A549 (cell line): ENCODE data around the gene C19orf53. TPM values are rescaled to one million over a fixed set of nuclear protein-coding genes. Genes with fewer than 3 reads are reported as not detected.
A peak's percentile ranks its signal among the peaks of the same experiment; 100 is the strongest.

Source experiments
- ATAC-seq, 2 experiments: fragments of 200-7000 bp in 1 of 2; fragments of >200 bp in 1 of 2; cut with Nextera tagmentation in 1 of 2; cut with Tn5 transposase in 1 of 2; 3 replicates each; pipeline versions ENCODE4 v1.8.0 to v1.9.1; 2018 to 2020; ENCODE audit warnings: mild to moderate bottlenecking in 1 of 2, moderate library complexity in 1 of 2
- CTCF ChIA-PET: fragments of 300-600 bp; sonication (Branson Sonifier 250); formaldehyde crosslinking; extraction: SDS; loops from one replicate; lab custom pipeline; 2021; ENCODE audit warnings: antibody characterized with exemption, inconsistent platforms; lab: Yijun Ruan, JAX
- POLR2A ChIA-PET: fragments of 350-600 bp; formaldehyde crosslinking; extraction: SDS; loops from one replicate; lab custom pipeline; 2021; ENCODE audit warnings: antibody characterized with exemption, inconsistent platforms; lab: Yijun Ruan, JAX
- DNase-seq, 2 experiments: peaks; one replicate each; pipeline versions ENCODE4 v3.0.0 to v3.0.0-alpha.2; 2011 to 2016; ENCODE audit warnings: low read depth in 1 of 2, low spot score in 1 of 2
- FAIRE-seq: peaks from 2 replicates; lab custom pipeline; 2011; peaks lifted over from hg19 to GRCh38; lab: Jason Lieb, UNC
- H3K27ac ChIP-seq, 2 experiments: fragments of >200 bp; sonication (Bioruptor Twin); formaldehyde crosslinking; 3 replicates each; pipeline ENCODE4 v1.5.1; 2016 to 2017
- H3K4me1 ChIP-seq: fragments of >200 bp; sonication (Bioruptor Twin); formaldehyde crosslinking; 3 replicates; pipeline ENCODE4 v1.6.1; 2016
- H3K4me2 ChIP-seq: fragments of >200 bp; sonication (Bioruptor Twin); formaldehyde crosslinking; 3 replicates; pipeline ENCODE4 v1.6.1; 2016
- H3K4me3 ChIP-seq: fragments of >200 bp; sonication (Bioruptor Twin); formaldehyde crosslinking; 3 replicates; pipeline ENCODE4 v1.5.1; 2016
- H3K9me3 ChIP-seq: fragments of >200 bp; sonication (Bioruptor Twin); formaldehyde crosslinking; 3 replicates; pipeline ENCODE4 v1.6.1; 2016
- CBX2 ChIP-seq: fragments of 200-600 bp; sonication (generic); IDR thresholded peaks from 2 replicates; pipeline ENCODE4 v1.6.1; 2016; ENCODE audit warnings: low read depth, mild to moderate bottlenecking, borderline replicate concordance
- CBX8 ChIP-seq: fragments of 200-600 bp; sonication (generic); IDR thresholded peaks from 2 replicates; pipeline ENCODE4 v1.6.1; 2016
- CEBPB ChIP-seq, 2 experiments: fragments of >200 bp in 1 of 2; sonication (Bioruptor Twin) in 1 of 2; formaldehyde crosslinking in 1 of 2; IDR thresholded peaks; 2 replicates each; pipeline ENCODE4 v1.6.1; 2012 to 2016
- CHD4 ChIP-seq: fragments of 200-600 bp; sonication (generic); IDR thresholded peaks from 2 replicates; pipeline ENCODE4 v1.6.1; 2016; ENCODE audit warnings: antibody characterized with exemption, mild to moderate bottlenecking, borderline replicate concordance
- KDM1A ChIP-seq: fragments of 200-600 bp; sonication (generic); IDR thresholded peaks from 2 replicates; pipeline ENCODE4 v1.6.1; 2016; ENCODE audit warnings: low read depth, mild to moderate bottlenecking
- MAZ ChIP-seq: fragments of 150-350 bp; IDR thresholded peaks from 2 replicates; pipeline ENCODE4 v1.6.1; 2014; ENCODE audit warnings: antibody characterized with exemption, low read depth, low read length, borderline replicate concordance
- NFE2L2 ChIP-seq: fragments of 150-350 bp; conservative IDR thresholded peaks from 2 replicates; pipeline ENCODE4 v1.6.1; 2014; ENCODE audit warnings: low read length
- POLR2AphosphoS2 ChIP-seq: conservative IDR thresholded peaks from 2 replicates; pipeline ENCODE4 v1.6.1; 2012; ENCODE audit warnings: low read length, improper control_type of control experiment, inconsistent platforms
- ZFP36 ChIP-seq: fragments of 450-650 bp; IDR thresholded peaks from 2 replicates; pipeline ENCODE4 v1.6.1; 2014; ENCODE audit warnings: borderline replicate concordance; ENCODE audit not compliant: partially characterized antibody
- WGBS: methylation state at CpG from one replicate; pipeline ENCODE4 v1.1.6; 2017; ENCODE audit errors: missing lambda C conversion rate; 5-methylcytosine and 5-hydroxymethylcytosine counted together
- polyA plus RNA-seq, 4 experiments: library from polyadenylated mRNA; depleted of rRNA in 3 of 4; stranded (reverse); fragments of >200 nt; fragmentation: RNase III in 1 of 4; extraction: RNeasy Plus Mini Kit Qiagen cat#74134 plus additional on column Dnase treatment in 1 of 4; gene quantifications; 2 replicates in 3 of 4; 3 replicates in 1 of 4; pipeline ENCODE4 v1.2.3, GENCODE V29; 2011 to 2017
- TF ChIP-seq, protein P1 (sequence below): fragments of 450-650 bp; IDR thresholded peaks from 2 replicates; pipeline ENCODE4 v1.6.1; 2014; ENCODE audit warnings: antibody characterized with exemption
- TF ChIP-seq, protein P2 (sequence below): fragments of 250-450 bp; sonication (Bioruptor Pico); IDR thresholded peaks from 2 replicates; pipeline ENCODE4 v1.5.0; 2020; ENCODE audit warnings: low read depth, mild to moderate bottlenecking, moderate library complexity
- TF ChIP-seq, protein P3 (sequence below): fragments of >200 bp; sonication (Bioruptor Twin); formaldehyde crosslinking; IDR thresholded peaks from 3 replicates; pipeline ENCODE4 v1.6.1; 2016
- TF ChIP-seq, protein P4 (sequence below): fragments of 150-350 bp; IDR thresholded peaks from 2 replicates; pipeline ENCODE4 v1.6.1; 2014; ENCODE audit warnings: low read depth, mild to moderate bottlenecking, low read length
- TF ChIP-seq, protein P5 (sequence below): fragments of 200-600 bp; sonication (generic); IDR thresholded peaks from 2 replicates; pipeline ENCODE4 v1.6.1; 2016; ENCODE audit warnings: antibody characterized with exemption, mild to moderate bottlenecking, moderate library complexity
- TF ChIP-seq, protein P6 (sequence below): IDR thresholded peaks from 2 replicates; pipeline ENCODE4 v1.6.1; 2012; ENCODE audit warnings: low read depth, borderline replicate concordance

C19orf53 gene
- polyA plus RNA-seq, 2 of the 4 experiments (the other 2 are of a cell fraction): 105 to 143 TPM

DNA sequence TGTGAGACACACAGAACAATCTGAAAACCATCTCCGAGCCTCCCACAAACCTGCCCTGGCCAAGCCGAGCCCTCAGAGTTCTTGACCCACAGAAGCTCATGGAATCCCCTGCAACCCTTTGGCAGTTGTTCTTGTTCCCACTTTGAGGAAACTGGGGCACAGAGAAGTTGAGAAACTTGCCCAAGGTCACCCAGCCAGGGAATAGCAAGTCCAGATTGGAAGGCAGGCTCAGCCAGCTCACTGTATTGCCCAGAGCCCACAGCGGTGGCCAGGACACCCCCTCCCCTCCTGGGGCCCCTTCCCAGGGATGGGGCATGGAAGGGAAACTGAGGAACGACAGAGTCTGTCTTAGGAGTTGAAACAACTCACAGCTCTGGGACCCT, 22.8 kb downstream of the C19orf53 start:
- peaks cover 27% of the 10 kb centered on the region for H3K4me1 ChIP-seq
- POLR2A ChIA-PET: interaction anchor here (2.5 kb wide), 1 partner anchor 65 kb away, joined by 8 read pairs; no protein-coding TSS in a partner anchor
- ATAC-seq: no peak
- CTCF ChIA-PET: interaction anchor here (0.6 to 5.7 kb wide), 13 partner anchors 11 to 498 kb away, joined by 3 to 40 read pairs (median 4); no protein-coding TSS in a partner anchor
- 18% methylated on average over 4 of the region's 4 CpGs for WGBS
- H3K4me2 ChIP-seq: peak overlapping the region; percentile 99
- no peak for FAIRE-seq
- no peaks in the 10 kb centered on the region for H3K9me3 ChIP-seq
- H3K4me3 ChIP-seq: peak overlapping the region; percentile 99; the same call in 1 of the 3 replicates
- DNase-seq: no peak
- H3K27ac ChIP-seq: peak overlapping the region; percentile 96 to 97
- TF ChIP-seq POLR2AphosphoS2 (no peak), KDM1A (peak; percentile 69; the same call in 1 of the 2 replicates), MAZ (no peak), ZFP36 (peak; percentile 54), CBX8 (no peak), CBX2 (no peak)
- TF ChIP-seq, protein P1, sequence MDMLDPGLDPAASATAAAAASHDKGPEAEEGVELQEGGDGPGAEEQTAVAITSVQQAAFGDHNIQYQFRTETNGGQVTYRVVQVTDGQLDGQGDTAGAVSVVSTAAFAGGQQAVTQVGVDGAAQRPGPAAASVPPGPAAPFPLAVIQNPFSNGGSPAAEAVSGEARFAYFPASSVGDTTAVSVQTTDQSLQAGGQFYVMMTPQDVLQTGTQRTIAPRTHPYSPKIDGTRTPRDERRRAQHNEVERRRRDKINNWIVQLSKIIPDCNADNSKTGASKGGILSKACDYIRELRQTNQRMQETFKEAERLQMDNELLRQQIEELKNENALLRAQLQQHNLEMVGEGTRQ: no peak
- TF ChIP-seq, protein P2, sequence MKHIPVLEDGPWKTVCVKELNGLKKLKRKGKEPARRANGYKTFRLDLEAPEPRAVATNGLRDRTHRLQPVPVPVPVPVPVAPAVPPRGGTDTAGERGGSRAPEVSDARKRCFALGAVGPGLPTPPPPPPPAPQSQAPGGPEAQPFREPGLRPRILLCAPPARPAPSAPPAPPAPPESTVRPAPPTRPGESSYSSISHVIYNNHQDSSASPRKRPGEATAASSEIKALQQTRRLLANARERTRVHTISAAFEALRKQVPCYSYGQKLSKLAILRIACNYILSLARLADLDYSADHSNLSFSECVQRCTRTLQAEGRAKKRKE (CRISPR knock-in tag): 0 out of 2 replicates have a peak, but pooled peaks have one; percentile 49
- TF ChIP-seq, protein P3, sequence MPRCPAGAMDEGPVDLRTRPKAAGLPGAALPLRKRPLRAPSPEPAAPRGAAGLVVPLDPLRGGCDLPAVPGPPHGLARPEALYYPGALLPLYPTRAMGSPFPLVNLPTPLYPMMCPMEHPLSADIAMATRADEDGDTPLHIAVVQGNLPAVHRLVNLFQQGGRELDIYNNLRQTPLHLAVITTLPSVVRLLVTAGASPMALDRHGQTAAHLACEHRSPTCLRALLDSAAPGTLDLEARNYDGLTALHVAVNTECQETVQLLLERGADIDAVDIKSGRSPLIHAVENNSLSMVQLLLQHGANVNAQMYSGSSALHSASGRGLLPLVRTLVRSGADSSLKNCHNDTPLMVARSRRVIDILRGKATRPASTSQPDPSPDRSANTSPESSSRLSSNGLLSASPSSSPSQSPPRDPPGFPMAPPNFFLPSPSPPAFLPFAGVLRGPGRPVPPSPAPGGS: no peak

DNA sequence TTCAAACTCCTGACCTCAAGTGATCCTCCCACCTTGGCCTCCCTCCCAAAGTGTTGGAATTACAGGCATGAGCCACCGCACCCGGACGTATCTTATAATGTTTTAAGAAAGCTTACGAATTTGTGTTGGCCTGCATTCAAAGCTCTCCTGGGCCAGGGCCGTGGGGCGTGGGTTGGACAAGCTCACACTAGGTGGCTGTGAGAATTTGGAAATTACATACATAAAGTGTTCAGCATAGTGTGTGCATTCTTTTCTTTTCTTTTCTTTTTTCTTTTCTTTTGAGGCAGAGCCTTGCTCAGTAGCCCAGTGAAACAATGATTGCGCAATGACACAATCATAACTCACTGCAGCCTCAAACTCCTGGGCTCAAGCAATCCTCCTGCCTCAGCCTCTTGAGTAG, 23.6 kb downstream of the C19orf53 start:
- DNase-seq (peak in 1 of 2 experiments; percentile 59), ATAC-seq (no peak), FAIRE-seq (no peak)
- ChIA-PET POLR2A (interaction anchor here (0.8 to 2.5 kb wide), 3 partner anchors 41 to 64 kb away, joined by 3 to 8 read pairs (median 3); no protein-coding TSS in a partner anchor), CTCF (interaction anchor here (1.1 to 5.7 kb wide), 8 partner anchors 10 to 820 kb away, joined by 3 to 40 read pairs (median 4); no protein-coding TSS in a partner anchor)
- 13% methylated on average over 7 of the region's 7 CpGs for WGBS
- Histone ChIP-seq H3K27ac (peak overlapping the region; percentile 96 to 97; a peak in 5 of 6 replicates), H3K4me2 (peak overlapping the region; percentile 99), H3K4me1 (peaks cover 27% of the 10 kb centered on the region), H3K4me3 (no peak overlapping the region)
- TF ChIP-seq NFE2L2 (no peak), CHD4 (no peak), CEBPB (IDR thresholded peaks at IDR 0.05) (peak; percentile 96 to 99)
- TF ChIP-seq, protein P4, sequence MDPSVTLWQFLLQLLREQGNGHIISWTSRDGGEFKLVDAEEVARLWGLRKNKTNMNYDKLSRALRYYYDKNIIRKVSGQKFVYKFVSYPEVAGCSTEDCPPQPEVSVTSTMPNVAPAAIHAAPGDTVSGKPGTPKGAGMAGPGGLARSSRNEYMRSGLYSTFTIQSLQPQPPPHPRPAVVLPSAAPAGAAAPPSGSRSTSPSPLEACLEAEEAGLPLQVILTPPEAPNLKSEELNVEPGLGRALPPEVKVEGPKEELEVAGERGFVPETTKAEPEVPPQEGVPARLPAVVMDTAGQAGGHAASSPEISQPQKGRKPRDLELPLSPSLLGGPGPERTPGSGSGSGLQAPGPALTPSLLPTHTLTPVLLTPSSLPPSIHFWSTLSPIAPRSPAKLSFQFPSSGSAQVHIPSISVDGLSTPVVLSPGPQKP: no peak
- TF ChIP-seq, protein P5, sequence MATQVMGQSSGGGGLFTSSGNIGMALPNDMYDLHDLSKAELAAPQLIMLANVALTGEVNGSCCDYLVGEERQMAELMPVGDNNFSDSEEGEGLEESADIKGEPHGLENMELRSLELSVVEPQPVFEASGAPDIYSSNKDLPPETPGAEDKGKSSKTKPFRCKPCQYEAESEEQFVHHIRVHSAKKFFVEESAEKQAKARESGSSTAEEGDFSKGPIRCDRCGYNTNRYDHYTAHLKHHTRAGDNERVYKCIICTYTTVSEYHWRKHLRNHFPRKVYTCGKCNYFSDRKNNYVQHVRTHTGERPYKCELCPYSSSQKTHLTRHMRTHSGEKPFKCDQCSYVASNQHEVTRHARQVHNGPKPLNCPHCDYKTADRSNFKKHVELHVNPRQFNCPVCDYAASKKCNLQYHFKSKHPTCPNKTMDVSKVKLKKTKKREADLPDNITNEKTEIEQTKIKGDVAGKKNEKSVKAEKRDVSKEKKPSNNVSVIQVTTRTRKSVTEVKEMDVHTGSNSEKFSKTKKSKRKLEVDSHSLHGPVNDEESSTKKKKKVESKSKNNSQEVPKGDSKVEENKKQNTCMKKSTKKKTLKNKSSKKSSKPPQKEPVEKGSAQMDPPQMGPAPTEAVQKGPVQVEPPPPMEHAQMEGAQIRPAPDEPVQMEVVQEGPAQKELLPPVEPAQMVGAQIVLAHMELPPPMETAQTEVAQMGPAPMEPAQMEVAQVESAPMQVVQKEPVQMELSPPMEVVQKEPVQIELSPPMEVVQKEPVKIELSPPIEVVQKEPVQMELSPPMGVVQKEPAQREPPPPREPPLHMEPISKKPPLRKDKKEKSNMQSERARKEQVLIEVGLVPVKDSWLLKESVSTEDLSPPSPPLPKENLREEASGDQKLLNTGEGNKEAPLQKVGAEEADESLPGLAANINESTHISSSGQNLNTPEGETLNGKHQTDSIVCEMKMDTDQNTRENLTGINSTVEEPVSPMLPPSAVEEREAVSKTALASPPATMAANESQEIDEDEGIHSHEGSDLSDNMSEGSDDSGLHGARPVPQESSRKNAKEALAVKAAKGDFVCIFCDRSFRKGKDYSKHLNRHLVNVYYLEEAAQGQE: no peak
- TF ChIP-seq, protein P6, sequence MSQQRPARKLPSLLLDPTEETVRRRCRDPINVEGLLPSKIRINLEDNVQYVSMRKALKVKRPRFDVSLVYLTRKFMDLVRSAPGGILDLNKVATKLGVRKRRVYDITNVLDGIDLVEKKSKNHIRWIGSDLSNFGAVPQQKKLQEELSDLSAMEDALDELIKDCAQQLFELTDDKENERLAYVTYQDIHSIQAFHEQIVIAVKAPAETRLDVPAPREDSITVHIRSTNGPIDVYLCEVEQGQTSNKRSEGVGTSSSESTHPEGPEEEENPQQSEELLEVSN: no peak
- TF ChIP-seq, protein P2 (CRISPR knock-in tag): no peak
- TF ChIP-seq, all 56 proteins: peak for 1
- no peaks in the 10 kb centered on the region for H3K9me3 ChIP-seq
